Testis (tissue), 2 donors: ENCODE measurements around the gene NPM1.

ENCODE experiments used
- CTCF ChIP-seq, 3 experiments: fragments of 450-650 bp in 2 of 3; fragments of 200-600 bp in 1 of 3; sonication (generic) in 1 of 3; IDR thresholded peaks; one replicate each; pipeline ENCODE4 v1.5.1; 2016 to 2019; ENCODE audit warnings: antibody characterized with exemption in 3 of 3, mild to moderate bottlenecking in 2 of 3, moderate library complexity in 1 of 3
- POLR2A ChIP-seq: fragments of 450-650 bp; IDR thresholded peaks from one replicate; pipeline ENCODE4 v1.6.1; 2017; ENCODE audit warnings: antibody characterized with exemption, mild to moderate bottlenecking, moderate library complexity

GRCh38 chr5:171432076-171432475, 44.4 kb downstream of the NPM1 start:
- TF ChIP-seq CTCF (IDR thresholded peaks at IDR 0.05) (no peak), POLR2A (no peak)
